Left lung (tissue), 10 donors: ENCODE measurements around the gene UBE2J2. TPM values are rescaled to one million over a fixed set of nuclear protein-coding genes. Genes with fewer than 3 reads are reported as not detected.
A peak's percentile ranks its signal among the peaks of the same experiment; 100 is the strongest.

ENCODE experiments used
- ATAC-seq: fragments of 200-7000 bp; cut with Tn5 transposase; one replicate; pipeline ENCODE4 v1.9.1; 2020; ENCODE audit warnings: moderate library complexity
- DNase-seq, 4 donors: peaks; one replicate each; pipeline ENCODE4 v3.0.0-alpha.2; 2013 to 2020
- H3K27ac ChIP-seq, 2 donors: fragments of 200-600 bp; sonication (generic) in 1 of 2; one replicate each; pipeline versions ENCODE4 v1.5.0 to v1.8.0; 2020 to 2021
- H3K27me3 ChIP-seq, 2 donors: fragments of 200-600 bp; sonication (generic) in 1 of 2; one replicate each; pipeline versions ENCODE4 v1.5.0 to v1.8.0; 2020 to 2021
- H3K36me3 ChIP-seq, 2 donors: fragments of 200-600 bp; sonication (generic) in 1 of 2; one replicate each; pipeline versions ENCODE4 v1.5.0 to v1.8.0; 2020 to 2021
- H3K4me1 ChIP-seq, 2 donors: fragments of 200-600 bp; one replicate each; pipeline ENCODE4 v1.8.0; 2021
- H3K4me3 ChIP-seq, 2 donors: fragments of 200-600 bp; sonication (generic) in 1 of 2; one replicate each; pipeline versions ENCODE4 v1.5.0 to v1.8.0; 2020 to 2021; ENCODE audit warnings: mild to moderate bottlenecking in 1 of 2
- H3K9me3 ChIP-seq, 2 donors: fragments of 200-600 bp; sonication (generic) in 1 of 2; one replicate each; pipeline versions ENCODE4 v1.5.0 to v1.8.0; 2020 to 2021
- intact Hi-C, 2 donors: fragments of 100-400 bp; cut with DNase I; formaldehyde crosslinking; loops; one replicate each; pipeline versions ENCODE4 v1.11.2 to v1.14.2; 2022
- polyA plus RNA-seq, 6 donors: library from polyadenylated mRNA; unstranded; fragments of 120-200 nt; gene quantifications; one replicate each; pipeline ENCODE4 v1.2.1, GENCODE V29; 2013; ENCODE audit not compliant: insufficient read length in 6 of 6
- total RNA-seq, 2 donors: library from RNA; stranded (reverse); fragmentation: NEBNext Ultra II Directional; extraction: Animal tissue kit (Norgen Biotek cat#: 25700); gene quantifications; one replicate each; pipeline ENCODE4 v1.2.1, GENCODE V29; 2021
- TF ChIP-seq, protein P1 (sequence below), 2 donors: fragments of 200-600 bp; sonication (generic) in 1 of 2; IDR thresholded peaks; one replicate each; pipeline versions ENCODE4 v1.5.0 to v1.8.0; 2021; ENCODE audit warnings: antibody characterized with exemption in 2 of 2
- donor health status: DM: no; HTN: yes; CAD: no.
- donor health status: DM: no; HTN: no; CAD: no.

Gene UBE2J2
- total and polyA plus RNA-seq, 8 donors, result 42.8 to 68.6 (median 52.1) TPM

- H3K4me3 ChIP-seq, result no peak overlapping the region
- no peak overlapping the region for H3K27ac ChIP-seq
- DNase-seq (peak in 1 of 4 donors; percentile 75), ATAC-seq (no peak)
- H3K27me3 ChIP-seq, result peaks cover 18 to 77% of the 10 kb centered on the region in 2 donors
- intact Hi-C loops, result no loop called here
- H3K9me3 ChIP-seq, result no peaks in the 10 kb centered on the region
- H3K4me1 ChIP-seq, result peaks cover 7 to 53% of the 10 kb centered on the region in 2 donors
- TF ChIP-seq, protein P1, sequence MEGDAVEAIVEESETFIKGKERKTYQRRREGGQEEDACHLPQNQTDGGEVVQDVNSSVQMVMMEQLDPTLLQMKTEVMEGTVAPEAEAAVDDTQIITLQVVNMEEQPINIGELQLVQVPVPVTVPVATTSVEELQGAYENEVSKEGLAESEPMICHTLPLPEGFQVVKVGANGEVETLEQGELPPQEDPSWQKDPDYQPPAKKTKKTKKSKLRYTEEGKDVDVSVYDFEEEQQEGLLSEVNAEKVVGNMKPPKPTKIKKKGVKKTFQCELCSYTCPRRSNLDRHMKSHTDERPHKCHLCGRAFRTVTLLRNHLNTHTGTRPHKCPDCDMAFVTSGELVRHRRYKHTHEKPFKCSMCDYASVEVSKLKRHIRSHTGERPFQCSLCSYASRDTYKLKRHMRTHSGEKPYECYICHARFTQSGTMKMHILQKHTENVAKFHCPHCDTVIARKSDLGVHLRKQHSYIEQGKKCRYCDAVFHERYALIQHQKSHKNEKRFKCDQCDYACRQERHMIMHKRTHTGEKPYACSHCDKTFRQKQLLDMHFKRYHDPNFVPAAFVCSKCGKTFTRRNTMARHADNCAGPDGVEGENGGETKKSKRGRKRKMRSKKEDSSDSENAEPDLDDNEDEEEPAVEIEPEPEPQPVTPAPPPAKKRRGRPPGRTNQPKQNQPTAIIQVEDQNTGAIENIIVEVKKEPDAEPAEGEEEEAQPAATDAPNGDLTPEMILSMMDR (IDR thresholded peaks at IDR 0.05), result no peak
- H3K36me3 ChIP-seq, result no peaks in the 10 kb centered on the region
Measured at GRCh38 chr1:1208713-1209433, 64.8 kb downstream of the UBE2J2 start.

- H3K27me3 ChIP-seq, result peaks cover 18 to 76% of the 10 kb centered on the region in 2 donors
- TF ChIP-seq, protein P1 (IDR thresholded peaks at IDR 0.05), result no peak
- peaks cover 7 to 40% of the 10 kb centered on the region in 2 donors for H3K4me1 ChIP-seq
- ATAC-seq (no peak), DNase-seq (peak in 1 of 4 donors; percentile 53)
- no peaks in the 10 kb centered on the region for H3K36me3 ChIP-seq
- no peaks in the 10 kb centered on the region for H3K9me3 ChIP-seq
- no peak overlapping the region for H3K4me3 ChIP-seq
- H3K27ac ChIP-seq, result no peak overlapping the region
- intact Hi-C loops, result no loop called here
Measured at GRCh38 chr1:1207571-1207892, 66.1 kb downstream of the UBE2J2 start.

DNA sequence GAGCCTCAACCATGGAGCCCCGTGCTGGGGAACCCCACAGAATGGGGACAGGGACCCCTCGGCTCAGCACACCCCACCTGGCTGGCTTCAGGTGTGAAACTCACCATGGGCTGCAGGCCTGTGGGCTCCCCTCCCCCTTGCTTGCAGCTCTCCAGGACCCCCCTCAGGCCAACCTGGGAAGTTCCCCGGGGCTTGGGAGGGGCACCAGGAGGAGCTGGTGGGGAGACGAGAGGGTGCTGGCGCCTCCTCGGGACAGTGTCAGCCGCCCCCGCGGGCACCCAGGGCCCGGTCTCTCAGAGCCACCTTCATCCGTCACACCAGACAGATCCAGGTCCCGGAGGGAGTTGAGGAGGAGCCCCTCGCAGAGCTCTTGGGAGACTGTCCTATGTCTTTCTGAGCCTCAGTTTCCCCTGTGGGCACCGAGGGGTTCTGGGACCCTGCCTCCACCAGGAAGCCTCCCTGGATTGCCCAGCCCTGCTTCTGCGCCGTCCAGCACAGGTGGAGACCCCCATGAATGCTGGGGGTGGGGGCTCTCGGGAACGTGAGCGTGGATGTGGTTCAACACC is 66.6 kb downstream of the UBE2J2 start:
- no peak for ATAC-seq
- peak in 1 of 4 donors; percentile 56 for DNase-seq
- no peaks in the 10 kb centered on the region for H3K36me3 ChIP-seq
- H3K4me3 ChIP-seq, result no peak overlapping the region
- peaks cover 18 to 75% of the 10 kb centered on the region in 2 donors for H3K27me3 ChIP-seq
- TF ChIP-seq, protein P1 (IDR thresholded peaks at IDR 0.05), result no peak
- H3K9me3 ChIP-seq, result no peaks in the 10 kb centered on the region
- H3K4me1 ChIP-seq, result peaks cover 7 to 36% of the 10 kb centered on the region in 2 donors
- intact Hi-C loops, result no loop called here
- no peak overlapping the region for H3K27ac ChIP-seq

DNA sequence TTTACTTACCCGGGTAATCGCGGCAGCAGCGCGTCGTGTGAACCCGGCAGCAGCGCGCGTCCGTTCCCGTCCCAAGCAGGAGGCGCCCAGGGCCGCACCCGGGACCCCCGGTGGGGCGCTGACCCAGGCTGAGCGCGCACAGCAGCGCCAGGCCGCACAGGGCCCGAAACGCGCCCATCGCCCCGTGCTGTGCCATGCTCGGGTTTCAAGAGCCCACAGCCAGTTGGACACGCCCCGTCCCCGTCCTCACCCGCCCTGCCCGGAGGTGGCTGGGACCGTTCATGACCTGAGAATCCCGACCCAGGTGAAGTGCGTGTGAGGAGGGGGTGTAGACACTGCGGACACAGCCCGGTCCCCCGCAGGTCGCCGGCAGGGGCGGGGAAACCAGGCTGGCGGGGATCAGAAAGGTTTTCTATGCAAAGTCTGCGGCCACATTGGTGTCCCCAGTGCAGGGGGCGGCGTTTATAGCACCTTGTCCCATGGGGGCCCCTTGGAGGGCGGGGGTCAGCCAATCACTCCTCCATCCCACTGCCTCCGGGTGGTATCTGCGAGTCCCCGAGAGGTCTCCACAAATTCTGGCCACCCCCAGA is 67.2 kb downstream of the UBE2J2 start, which contains the start of gene TNFRSF18:
Gene TNFRSF18, minus strand, starts transcription at position 217 of the 590 bp plus-strand sequence. Its CDS starts 21 bp downstream, at position 196.
- H3K4me3 ChIP-seq, result peak within 1 kb of the TSS in 1 of 2 donors; percentile 10
- intact Hi-C loops, result no loop called here
- no peaks in the 10 kb centered on the region for H3K9me3 ChIP-seq
- H3K27me3 ChIP-seq, result peaks cover 18 to 73% of the 10 kb centered on the region in 2 donors
- ATAC-seq (peak; percentile 67), DNase-seq (peak in 2 of 4 donors; percentile 37 to 86)
- TF ChIP-seq, protein P1 (IDR thresholded peaks at IDR 0.05), result no peak
- H3K27ac ChIP-seq, result no peak within 1 kb of the TSS
- H3K4me1 ChIP-seq, result peaks cover 7 to 34% of the 10 kb centered on the region in 2 donors
- no peaks in the 10 kb centered on the region for H3K36me3 ChIP-seq

DNA sequence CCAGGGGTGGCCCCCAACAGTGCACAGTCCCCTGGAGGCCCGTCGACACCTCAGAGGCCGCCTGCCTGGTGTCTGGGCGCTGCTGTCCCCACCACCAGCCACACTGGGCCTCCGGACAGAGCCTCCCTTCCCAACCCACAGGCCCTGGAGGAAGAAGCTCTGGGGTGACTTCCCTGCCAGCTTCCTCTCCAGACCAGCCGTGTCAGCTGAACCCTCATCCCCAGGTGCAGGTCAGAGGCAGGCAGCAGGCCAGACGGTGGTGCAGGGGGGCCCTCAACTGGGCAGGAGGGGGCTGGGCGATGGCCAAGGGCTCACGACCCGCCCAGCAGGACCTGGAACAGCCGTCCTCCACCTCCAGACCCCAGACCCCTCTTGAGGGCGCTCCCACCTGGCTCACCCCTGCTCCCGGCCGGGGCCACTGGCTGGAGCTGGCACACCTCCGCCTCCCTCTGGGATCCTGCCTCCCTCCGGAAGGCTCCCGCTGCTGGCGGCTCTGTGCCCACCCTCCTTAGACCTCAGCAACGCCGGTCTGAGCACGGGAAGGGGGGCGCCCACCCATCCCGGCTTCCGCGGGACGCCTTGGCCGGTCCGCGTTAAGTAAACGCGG is 67.8 kb downstream of the UBE2J2 start:
- peaks cover 18 to 79% of the 10 kb centered on the region in 2 donors for H3K27me3 ChIP-seq
- H3K4me1 ChIP-seq, result peaks cover 7 to 40% of the 10 kb centered on the region in 2 donors
- TF ChIP-seq, protein P1 (IDR thresholded peaks at IDR 0.05), result no peak
- ATAC-seq (no peak), DNase-seq (peak in 1 of 4 donors; percentile 76)
- H3K9me3 ChIP-seq, result no peaks in the 10 kb centered on the region
- H3K27ac ChIP-seq, result no peak overlapping the region
- no peaks in the 10 kb centered on the region for H3K36me3 ChIP-seq
- intact Hi-C loops, result no loop called here
- peak overlapping the region in 1 of 2 donors; percentile 10 for H3K4me3 ChIP-seq
